CD14-positive monocyte (primary cell): ENCODE data around the gene FBXW11. TPM values are rescaled to one million over a fixed set of nuclear protein-coding genes. Genes with fewer than 3 reads are reported as not detected.

Source experiments
- DNase-seq, 3 donors: peaks; one replicate each; pipeline ENCODE4 v3.0.0-alpha.2; 2011 to 2022
- H2AFZ ChIP-seq: 2 replicates; pipeline ENCODE4 v1.6.0; 2012; ENCODE audit warnings: mild to moderate bottlenecking, low read depth, low read length, inconsistent platforms; ENCODE audit not compliant: insufficient read depth, poor library complexity, severe bottlenecking
- H3K27ac ChIP-seq, 2 donors: 1 replicate in 1 of 2; 2 replicates in 1 of 2; pipeline ENCODE4 v1.5.1; 2012 to 2013; ENCODE audit warnings: low read length in 2 of 2, control low read depth in 1 of 2, inconsistent platforms in 1 of 2, low read depth in 1 of 2, mild to moderate bottlenecking in 1 of 2
- H3K27me3 ChIP-seq, 2 donors: one replicate each; pipeline versions ENCODE4 v1.6.0 to v1.6.1; 2011 to 2013; ENCODE audit warnings: low read length in 2 of 2; ENCODE audit not compliant: control insufficient read depth in 2 of 2, insufficient read depth in 2 of 2
- H3K36me3 ChIP-seq, 2 donors: replicated peaks in 1 of 2; 1 replicate in 1 of 2; 2 replicates in 1 of 2; pipeline versions ENCODE4 v1.5.1 to v1.6.1; 2012 to 2013; ENCODE audit warnings: low read length in 2 of 2, control low read depth in 1 of 2, inconsistent platforms in 1 of 2, mild to moderate bottlenecking in 1 of 2; ENCODE audit not compliant: insufficient read depth in 2 of 2, control insufficient read depth in 1 of 2
- H3K4me1 ChIP-seq, 2 donors: 1 replicate in 1 of 2; 2 replicates in 1 of 2; pipeline versions ENCODE4 v1.5.1 to v1.6.1; 2012 to 2013; ENCODE audit warnings: low read length in 2 of 2, control low read depth in 1 of 2, inconsistent platforms in 1 of 2, mild to moderate bottlenecking in 1 of 2, moderate library complexity in 1 of 2; ENCODE audit not compliant: insufficient read depth in 2 of 2, control insufficient read depth in 1 of 2
- H3K4me2 ChIP-seq: replicated peaks from 2 replicates; pipeline ENCODE3; 2012; ENCODE audit warnings: low read length, moderate library complexity, mild to moderate bottlenecking; ENCODE audit not compliant: poor library complexity, severe bottlenecking; ENCODE audit errors: extremely low read depth
- H3K4me3 ChIP-seq, 3 experiments: fragments of 200-600 bp in 1 of 3; sonication (generic) in 1 of 3; replicated peaks in 1 of 3; 1 replicate in 2 of 3; 2 replicates in 1 of 3; pipeline ENCODE4 v1.5.1; 2011 to 2013; ENCODE audit warnings: low read length in 3 of 3, mild to moderate bottlenecking in 3 of 3, control low read depth in 2 of 3, low read depth in 2 of 3, inconsistent platforms in 1 of 3, moderate library complexity in 1 of 3
- H3K79me2 ChIP-seq: 2 replicates; pipeline ENCODE4 v1.6.0; 2012; ENCODE audit warnings: mild to moderate bottlenecking, control low read depth, inconsistent platforms, low read length, moderate library complexity; ENCODE audit not compliant: insufficient read depth
- H3K9ac ChIP-seq: 2 replicates; pipeline ENCODE4 v1.6.0; 2017; ENCODE audit warnings: low read length, mild to moderate bottlenecking; ENCODE audit not compliant: insufficient read depth, poor library complexity, severe bottlenecking
- H3K9me3 ChIP-seq, 2 donors: replicated peaks in 1 of 2; 1 replicate in 1 of 2; 2 replicates in 1 of 2; pipeline versions ENCODE4 v1.5.1 to v1.6.1; 2012 to 2013; ENCODE audit warnings: low read length in 2 of 2, control low read depth in 1 of 2; ENCODE audit not compliant: control insufficient read depth in 1 of 2, insufficient read depth in 1 of 2
- H4K20me1 ChIP-seq: 2 replicates; pipeline ENCODE4 v1.6.0; 2012; ENCODE audit warnings: mild to moderate bottlenecking, low read length, control low read depth, moderate library complexity; ENCODE audit not compliant: insufficient read depth
- H3K27ac Mint-ChIP-seq, 7 donors: one replicate each; pipeline ENCODE4 v1.8.0; 2020; ENCODE audit warnings: mild to moderate bottlenecking in 7 of 7, mixed read lengths in 7 of 7, moderate library complexity in 6 of 7, inconsistent platforms in 2 of 7
- H3K27me3 Mint-ChIP-seq, 3 donors: one replicate each; pipeline ENCODE4 v1.8.0; 2021 to 2022; ENCODE audit warnings: low read depth in 3 of 3, mild to moderate bottlenecking in 3 of 3, mixed read lengths in 3 of 3, moderate library complexity in 3 of 3, inconsistent platforms in 1 of 3
- H3K36me3 Mint-ChIP-seq, 2 donors: one replicate each; pipeline ENCODE4 v1.8.0; 2020; ENCODE audit warnings: mixed read lengths in 2 of 2, inconsistent platforms in 1 of 2, mild to moderate bottlenecking in 1 of 2
- H3K4me1 Mint-ChIP-seq: one replicate; pipeline ENCODE4 v1.8.0; 2020; ENCODE audit warnings: mild to moderate bottlenecking, mixed read lengths
- H3K4me3 Mint-ChIP-seq, 2 donors: one replicate each; pipeline ENCODE4 v1.8.0; 2020; ENCODE audit warnings: mild to moderate bottlenecking in 2 of 2, mixed read lengths in 2 of 2, moderate library complexity in 1 of 2
- H3K9me3 Mint-ChIP-seq, 7 donors: one replicate each; pipeline ENCODE4 v1.8.0; 2020 to 2022; ENCODE audit warnings: mixed read lengths in 7 of 7, mild to moderate bottlenecking in 6 of 7, moderate library complexity in 6 of 7, inconsistent platforms in 2 of 7
- CTCF ChIP-seq: fragments of 200-600 bp; IDR thresholded peaks from one replicate; pipeline ENCODE4 v1.8.0; 2022; ENCODE audit warnings: antibody characterized with exemption, mild to moderate bottlenecking
- WGBS: methylation state at CpG from one replicate; pipeline ENCODE4 v1.1.5; 2013; ENCODE audit warnings: missing lambda C conversion rate; ENCODE audit not compliant: insufficient coverage; 5-methylcytosine and 5-hydroxymethylcytosine counted together
- intact Hi-C, 2 donors: fragments of 100-400 bp; cut with micrococcal nuclease; formaldehyde crosslinking; loops; one replicate each; pipeline versions ENCODE4 v1.15.0 to v1.15.1; 2023
- polyA plus RNA-seq, 3 donors: library from polyadenylated mRNA; depleted of rRNA in 1 of 3; unstranded in 2 of 3; stranded (reverse) in 1 of 3; fragments of 300-500 nt in 2 of 3; fragments of >200 nt in 1 of 3; fragmentation: Illumina TruSeq in 2 of 3; gene quantifications; 1 replicate in 2 of 3; 2 replicates in 1 of 3; pipeline ENCODE4 v1.2.3, GENCODE V29; 2012 to 2021

FBXW11 gene
- polyA plus RNA-seq, 3 donors = 15.0 to 24.5 (median 18.2) TPM

DNA sequence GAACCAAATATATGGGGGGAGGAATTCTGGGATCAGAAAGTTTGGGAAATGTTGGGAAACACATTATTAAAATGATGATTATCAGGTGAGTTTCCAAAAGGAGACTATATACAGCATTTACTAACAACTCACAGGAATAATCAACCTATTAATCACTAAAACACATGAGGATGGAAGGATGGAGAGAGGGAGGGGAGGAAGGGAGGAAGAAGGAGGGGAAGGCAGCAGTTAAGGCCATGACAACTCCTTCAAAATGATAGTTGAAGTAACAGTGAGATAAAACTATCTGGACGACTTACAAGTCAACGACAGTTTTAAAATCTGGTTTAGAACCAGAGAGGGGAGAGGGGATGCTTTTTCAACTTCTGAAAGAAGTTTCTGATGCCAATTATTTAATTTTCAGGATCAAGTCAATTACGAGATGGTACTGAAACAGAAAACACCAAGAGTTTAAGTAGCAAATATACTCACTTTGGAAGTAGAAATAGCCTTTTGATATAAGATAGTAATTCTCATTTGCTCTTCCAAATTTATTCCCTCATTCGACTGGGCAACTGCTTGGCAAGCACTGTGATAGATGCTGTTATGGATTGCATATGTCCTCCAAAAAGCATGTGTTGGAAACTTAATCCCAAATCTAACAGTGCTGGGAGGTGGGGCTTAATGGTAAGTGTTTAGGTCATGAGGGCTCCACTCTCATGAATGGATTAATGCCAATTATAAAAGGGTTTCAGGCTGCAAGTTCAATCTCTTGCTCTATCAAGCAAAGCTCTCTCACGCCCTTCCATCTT lies 30.4 kb downstream of the FBXW11 start:
- Histone ChIP-seq H3K27ac (no peak overlapping the region), H2AFZ (no peak overlapping the region), H3K9me3 (peaks cover 11 to 21% of the 10 kb centered on the region in 2 donors), H3K4me1 (peaks cover 3 to 10% of the 10 kb centered on the region in 2 donors), H3K36me3 (peaks cover 0 to 16% of the 10 kb centered on the region in 2 donors), H3K79me2 (peaks cover 94% of the 10 kb centered on the region), H3K4me2 (no peak overlapping the region), H3K9ac (no peak overlapping the region), H3K27me3 (no peaks in the 10 kb centered on the region), H4K20me1 (peaks cover 80% of the 10 kb centered on the region), H3K4me3 (no peak overlapping the region)
- WGBS = 100% methylated on average over 1 of the region's 5 CpGs
- H3K4me3 Mint-ChIP-seq = no peak overlapping the region
- no peak for DNase-seq
- intact Hi-C loops = no loop called here
- H3K27ac Mint-ChIP-seq = no peak overlapping the region
- H3K36me3 Mint-ChIP-seq = peaks cover 2 to 16% of the 10 kb centered on the region in 2 donors
- TF ChIP-seq CTCF = no peak
- peaks cover 6 to 25% (median 18%) of the 10 kb centered on the region in 7 donors for H3K9me3 Mint-ChIP-seq
- H3K4me1 Mint-ChIP-seq = peaks cover 23% of the 10 kb centered on the region
- H3K27me3 Mint-ChIP-seq = no peaks in the 10 kb centered on the region

DNA sequence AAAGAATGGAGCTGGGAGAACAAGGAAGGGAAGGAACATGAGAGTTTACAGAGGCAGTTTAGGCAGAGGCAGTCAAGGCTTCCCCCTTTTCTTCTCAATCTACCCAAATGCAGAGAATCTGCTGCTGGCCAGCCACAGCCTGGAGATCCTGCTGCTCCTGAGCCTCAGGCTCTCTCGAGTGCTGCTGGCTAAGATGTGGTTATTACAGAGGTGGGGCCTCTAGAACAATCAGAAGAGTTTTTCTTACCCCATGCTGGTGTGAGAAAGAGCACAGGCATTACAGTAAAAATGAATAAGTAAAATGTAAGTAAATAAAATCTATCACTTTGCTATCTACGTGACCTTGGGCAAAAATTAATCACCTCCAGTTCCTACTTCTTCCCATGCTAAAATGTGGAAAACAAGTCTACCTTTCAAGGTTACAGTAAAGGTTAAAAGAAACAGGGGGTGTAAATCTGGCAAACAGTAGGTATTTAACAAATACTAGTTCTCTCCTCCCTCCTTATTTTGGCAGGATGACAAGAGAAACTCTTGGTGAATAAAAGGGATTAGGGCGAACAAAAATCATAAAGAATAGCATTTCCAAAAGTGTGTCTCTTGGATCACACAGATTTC lies 31.1 kb downstream of the FBXW11 start:
- Histone ChIP-seq H3K9me3 (peaks cover 7 to 14% of the 10 kb centered on the region in 2 donors), H2AFZ (no peak overlapping the region), H3K9ac (no peak overlapping the region), H3K4me2 (no peak overlapping the region), H3K4me1 (peaks cover 3 to 10% of the 10 kb centered on the region in 2 donors), H3K27ac (no peak overlapping the region), H3K27me3 (no peaks in the 10 kb centered on the region), H3K4me3 (no peak overlapping the region), H3K79me2 (peaks cover 94% of the 10 kb centered on the region), H4K20me1 (peaks cover 85% of the 10 kb centered on the region), H3K36me3 (peaks cover 0 to 13% of the 10 kb centered on the region in 2 donors)
- TF ChIP-seq CTCF = no peak
- intact Hi-C loops = no loop called here
- no peak for DNase-seq
- Mint-ChIP-seq H3K27ac (peak overlapping the region in 3 of 7 donors; percentile 12 to 55 (median 22)), H3K4me3 (no peak overlapping the region), H3K4me1 (peaks cover 25% of the 10 kb centered on the region), H3K9me3 (peaks cover 6 to 18% (median 14%) of the 10 kb centered on the region in 7 donors), H3K36me3 (peaks cover 6 to 18% of the 10 kb centered on the region in 2 donors), H3K27me3 (no peaks in the 10 kb centered on the region)
- WGBS = no CpG with 5 or more reads among the region's 3 CpGs
